Esophagus muscularis mucosa (tissue), 4 donors: Measurements from ENCODE around the gene ZNF766.

Experiments
- CTCF ChIP-seq, 3 experiments: fragments of 200-600 bp in 2 of 3; fragments of 450-650 bp in 1 of 3; sonication (generic) in 2 of 3; IDR thresholded peaks; one replicate each; pipeline ENCODE4 v1.5.1; 2017 to 2019; ENCODE audit warnings: antibody characterized with exemption in 3 of 3, mild to moderate bottlenecking in 2 of 3, moderate library complexity in 1 of 3
- EP300 ChIP-seq: sonication (generic); formaldehyde crosslinking; IDR thresholded peaks from one replicate; pipeline ENCODE4 v1.6.1; 2017; ENCODE audit warnings: antibody characterized with exemption
- POLR2A ChIP-seq: fragments of 450-650 bp; IDR thresholded peaks from one replicate; pipeline ENCODE4 v1.6.1; 2017; ENCODE audit warnings: antibody characterized with exemption, moderate library complexity, mild to moderate bottlenecking, low read depth
- POLR2AphosphoS5 ChIP-seq, 2 donors: sonication (generic); formaldehyde crosslinking; IDR thresholded peaks; one replicate each; pipeline ENCODE4 v1.6.1; 2017; ENCODE audit warnings: antibody characterized with exemption in 2 of 2

GRCh38 chr19:52307275-52307674, 37.9 kb downstream of the ZNF766 start:
- TF ChIP-seq CTCF (IDR thresholded peaks at IDR 0.05) (no peak), POLR2AphosphoS5 (IDR thresholded peaks at IDR 0.05) (no peak), POLR2A (no peak), EP300 (no peak)
